GM08714 (cell line): ENCODE measurements around the gene EME1.
"Not testable (repeated sequence)": the region's sequence is repeated elsewhere in the genome, so short reads cannot be mapped to it uniquely, and the experiment has no call there.

ENCODE experiments used
- H3K4me3 ChIP-seq: fragments of 200-500 bp; sonication (Bioruptor generic); 2 replicates; pipeline ENCODE4 v1.5.1; 2014; ENCODE audit warnings: mild to moderate bottlenecking, low read length, inconsistent platforms
- ZNF274 ChIP-seq: IDR thresholded peaks from 2 replicates; pipeline ENCODE4 v1.6.1; 2012; ENCODE audit warnings: mild to moderate bottlenecking, low read depth, low read length

The EME1 gene

GRCh38 chr17:50382931-50383330 is 9.9 kb downstream of the EME1 start:
- TF ChIP-seq ZNF274 = no peak
- no peak overlapping the region for H3K4me3 ChIP-seq

GRCh38 chr17:50386510-50386909 is 13.5 kb downstream of the EME1 start:
- no peak overlapping the region for H3K4me3 ChIP-seq
- no peak for TF ChIP-seq ZNF274

GRCh38 chr17:50388728-50389127 is 15.7 kb downstream of the EME1 start:
- no peak for TF ChIP-seq ZNF274
- no peak overlapping the region for H3K4me3 ChIP-seq

GRCh38 chr17:50389534-50389933 is 16.5 kb downstream of the EME1 start:
- no peak overlapping the region for H3K4me3 ChIP-seq
- no peak for TF ChIP-seq ZNF274

DNA sequence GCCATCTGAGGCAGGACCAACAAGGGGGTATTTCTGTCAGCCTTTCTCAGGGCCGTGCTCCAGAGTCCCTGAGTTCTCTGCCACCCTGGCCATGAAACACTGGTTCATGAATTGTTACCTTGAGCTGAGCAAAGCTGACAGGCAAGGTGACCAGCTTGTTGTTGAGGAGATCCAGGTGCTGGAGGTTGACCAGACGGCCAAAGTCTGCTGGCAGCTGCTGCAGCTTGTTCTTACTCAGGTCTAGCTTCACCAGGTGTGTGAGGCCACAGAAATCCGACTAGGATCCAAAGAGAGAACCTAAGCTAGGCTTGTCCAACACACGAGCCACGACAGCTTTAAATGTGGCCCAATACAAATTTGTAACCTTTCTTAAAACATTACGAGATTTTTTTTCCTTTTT is 19.6 kb downstream of the EME1 start:
- no peak overlapping the region for H3K4me3 ChIP-seq
- no peak for TF ChIP-seq ZNF274

GRCh38 chr17:50393700-50394099 is 20.7 kb downstream of the EME1 start:
- H3K4me3 ChIP-seq = no peak overlapping the region
- no peak for TF ChIP-seq ZNF274

GRCh38 chr17:50394711-50395110 is 21.7 kb downstream of the EME1 start:
- H3K4me3 ChIP-seq = no peak overlapping the region
- no peak for TF ChIP-seq ZNF274

GRCh38 chr17:50396261-50397110 is 23.5 kb downstream of the EME1 start:
- no peak for TF ChIP-seq ZNF274
- peak overlapping the region; percentile 90 for H3K4me3 ChIP-seq

DNA sequence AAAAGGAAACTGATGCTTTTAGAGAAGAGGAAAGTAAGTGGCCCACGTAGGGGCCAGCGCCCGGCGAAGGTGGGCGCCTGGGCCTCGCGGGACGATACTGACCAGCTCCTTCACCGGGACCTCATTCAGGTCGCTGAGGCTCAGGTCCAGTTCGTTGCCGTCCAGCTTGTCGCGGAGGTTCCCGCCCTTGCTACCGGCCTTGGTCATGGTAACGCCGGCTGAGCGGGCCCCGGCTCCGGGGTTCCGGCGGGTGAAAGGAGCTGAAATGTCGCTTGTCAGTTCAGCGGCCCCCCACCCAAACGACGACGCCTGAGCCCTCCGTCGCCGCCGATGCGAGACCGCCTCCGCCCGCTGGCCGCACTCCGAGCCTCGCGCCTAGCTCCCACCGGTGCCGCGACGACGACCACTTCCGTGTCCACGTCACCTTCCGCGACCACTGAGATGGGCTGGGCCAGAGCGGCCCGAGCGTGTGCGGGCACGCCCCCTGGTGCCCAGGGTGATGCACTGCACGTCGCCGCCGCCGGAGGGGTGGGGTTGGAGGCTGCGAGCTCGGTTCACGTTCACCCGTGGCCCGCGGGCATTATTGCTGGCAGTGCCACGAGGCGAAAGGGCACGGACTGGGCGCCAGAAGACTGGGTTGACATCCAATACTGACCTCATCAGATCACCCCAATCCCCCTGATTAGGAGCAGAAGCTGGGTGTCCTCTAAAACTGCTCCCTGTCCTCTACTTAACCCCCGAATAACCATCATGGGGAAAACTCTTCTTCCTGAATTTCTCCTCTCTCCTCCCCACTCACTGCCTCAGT is 24.3 kb downstream of the EME1 start, which contains the start of gene LRRC59:
Gene LRRC59, minus strand, starts transcription at position 413 of the 808 bp plus-strand sequence. Its CDS starts 206 bp downstream, at position 207.
- no peak for TF ChIP-seq ZNF274
- peak within 1 kb of the TSS; percentile 90 for H3K4me3 ChIP-seq

DNA sequence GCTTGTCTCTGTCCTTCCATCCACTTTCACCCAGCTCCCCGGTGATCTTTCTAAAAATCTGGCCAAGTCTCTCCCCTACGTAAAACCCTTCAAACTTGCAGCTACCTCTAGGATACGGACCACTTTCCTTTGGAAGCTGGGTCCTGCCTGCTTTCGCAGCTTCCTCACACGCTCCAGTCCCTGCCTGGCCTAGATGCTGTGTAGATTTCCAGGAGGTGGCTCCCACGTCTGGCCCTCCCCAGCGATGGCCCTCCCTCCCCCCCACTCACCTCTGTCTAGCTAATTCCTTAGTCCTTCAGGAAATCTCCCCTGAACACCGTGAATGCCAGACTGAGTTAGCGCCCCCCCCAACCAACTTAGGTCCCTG is 24.9 kb downstream of the EME1 start:
- H3K4me3 ChIP-seq = peak overlapping the region; percentile 5; the same call in 1 of the 2 replicates

DNA sequence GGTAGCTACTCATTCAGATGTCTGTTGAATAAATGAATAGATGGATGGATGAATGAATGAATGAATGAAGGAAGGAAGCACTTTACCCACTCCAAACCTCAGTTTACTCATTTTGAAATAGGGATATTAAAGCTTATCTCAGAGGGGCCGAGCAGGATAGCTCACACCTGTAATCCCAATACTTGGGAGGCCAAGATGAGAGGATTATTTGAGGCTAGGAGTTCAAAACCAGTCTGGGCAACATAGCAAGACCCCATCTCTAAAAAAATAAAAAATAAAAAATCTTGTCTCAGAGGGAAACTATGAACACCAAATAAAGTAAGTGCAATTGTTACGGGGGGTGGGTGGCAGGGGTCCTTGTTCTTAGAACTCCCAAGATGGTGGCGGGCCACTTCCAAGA is 25.6 kb downstream of the EME1 start:
- H3K4me3 ChIP-seq = not testable (repeated sequence)

More for the DNA sequence above, 24.9 kb downstream of the EME1 start:
- TF ChIP-seq ZNF274 = no peak

DNA sequence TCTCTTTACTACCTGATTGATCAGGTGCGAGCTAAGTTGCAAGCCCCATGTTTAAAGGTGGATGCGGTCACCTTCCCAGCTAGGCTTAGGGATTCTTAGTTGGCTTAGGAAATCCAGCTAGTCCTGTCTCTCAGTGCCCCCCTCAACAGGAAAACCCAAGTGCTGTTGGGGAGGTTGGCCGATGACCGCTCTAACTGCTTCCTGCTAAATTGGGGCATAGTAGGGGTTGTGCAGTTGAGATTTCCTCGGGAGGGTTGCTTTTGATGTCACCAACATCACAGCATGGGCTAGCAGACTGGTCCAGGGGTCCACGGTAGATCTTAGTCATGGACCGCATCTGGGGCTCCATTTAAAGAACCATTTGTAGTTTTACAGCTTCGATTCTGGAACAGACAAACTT is 26.6 kb downstream of the EME1 start:
- H3K4me3 ChIP-seq = not testable (repeated sequence)

DNA sequence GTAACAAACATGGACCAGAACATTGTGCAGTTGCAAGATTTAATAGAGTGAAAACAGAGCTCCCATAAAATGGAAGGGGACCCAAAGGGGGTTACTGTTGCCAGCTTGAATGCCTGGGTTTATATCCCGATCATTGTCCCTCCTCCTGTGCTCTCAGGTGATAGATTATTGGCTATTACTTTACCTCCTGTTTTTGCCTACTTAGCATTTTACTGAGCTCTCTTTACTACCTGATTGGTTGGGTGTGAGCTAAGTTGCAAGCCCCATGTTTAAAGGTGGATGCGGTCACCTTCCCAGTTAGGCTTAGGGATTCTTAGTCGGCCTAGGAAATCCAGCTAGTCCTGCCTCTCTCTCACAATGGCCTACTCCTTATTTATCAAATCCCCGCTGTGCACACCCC is 32.3 kb downstream of the EME1 start:
- not testable (repeated sequence) for H3K4me3 ChIP-seq

- no peak for TF ChIP-seq ZNF274
- no peak overlapping the region for H3K4me3 ChIP-seq
These were observed 33.5 kb downstream of the EME1 start for GRCh38 chr17:50406578-50406977.

GRCh38 chr17:50407921-50408320 is 34.9 kb downstream of the EME1 start:
- no peak for TF ChIP-seq ZNF274
- no peak overlapping the region for H3K4me3 ChIP-seq
